HepG2 (cell line): ENCODE measurements around the gene DTYMK. TPM values are rescaled to one million over a fixed set of nuclear protein-coding genes. Genes with fewer than 3 reads are reported as not detected.

Experiments
- RCOR2 ChIP-seq: IDR thresholded peaks from 2 replicates; pipeline ENCODE4 v1.6.1; 2016; ENCODE audit warnings: missing biosample characterization, missing genetic modification reagents
- SETDB1 ChIP-seq: sonication (generic); formaldehyde crosslinking; IDR thresholded peaks from 2 replicates; pipeline ENCODE4 v1.5.1; 2020; ENCODE audit warnings: missing genetic modification reagents, mild to moderate bottlenecking, borderline replicate concordance
- SKI ChIP-seq: fragments of 450-650 bp; IDR thresholded peaks from one replicate; pipeline ENCODE4 v1.6.1; 2018; ENCODE audit warnings: mild to moderate bottlenecking; ENCODE audit not compliant: partially characterized antibody
- ZKSCAN5 ChIP-seq: sonication (generic); formaldehyde crosslinking; IDR thresholded peaks from 2 replicates; pipeline ENCODE4 v1.5.1; 2020; ENCODE audit warnings: mild to moderate bottlenecking, missing genetic modification reagents
- ZNF230 ChIP-seq: sonication (generic); formaldehyde crosslinking; IDR thresholded peaks from 2 replicates; pipeline ENCODE4 v1.4.0; 2020; ENCODE audit warnings: mild to moderate bottlenecking, missing genetic modification reagents
- ZNF484 ChIP-seq: sonication (generic); formaldehyde crosslinking; IDR thresholded peaks from 2 replicates; pipeline ENCODE4 v1.5.1; 2020; ENCODE audit warnings: mild to moderate bottlenecking, low read depth, missing genetic modification reagents, borderline replicate concordance
- ZNF569 ChIP-seq: sonication (generic); formaldehyde crosslinking; IDR thresholded peaks from 2 replicates; pipeline ENCODE4 v1.5.0; 2020; ENCODE audit warnings: mild to moderate bottlenecking, missing genetic modification reagents, moderate library complexity, borderline replicate concordance
- ZNF772 ChIP-seq: sonication (generic); formaldehyde crosslinking; IDR thresholded peaks from 2 replicates; pipeline ENCODE4 v1.5.0; 2020; ENCODE audit warnings: mild to moderate bottlenecking, missing genetic modification reagents
- ZSCAN12 ChIP-seq: sonication (generic); formaldehyde crosslinking; IDR thresholded peaks from 2 replicates; pipeline ENCODE4 v1.9.0; 2021; ENCODE audit warnings: mild to moderate bottlenecking, missing genetic modification reagents
- polyA plus RNA-seq, 8 experiments: library from polyadenylated mRNA; depleted of rRNA in 3 of 8; stranded (reverse) in 7 of 8; unstranded in 1 of 8; fragments of >200 nt; fragmentation: Illumina TruSeq in 4 of 8; extraction: Trizol in 4 of 8; gene quantifications; 2 replicates each; pipeline versions ENCODE4 v1.2.1 to v1.2.3, GENCODE V29; 2011 to 2016; ENCODE audit warnings: low read depth in 4 of 8, missing spikeins in 1 of 8, mixed read lengths in 1 of 8; ENCODE audit not compliant: insufficient read depth in 1 of 8
- total RNA-seq, 5 experiments: library from RNA; depleted of rRNA; stranded (reverse); fragments of >200 nt; fragmentation: Illumina TruSeq; extraction: Trizol; gene quantifications; 2 replicates each; pipeline ENCODE4 v1.2.3, GENCODE V29; 2016; ENCODE audit warnings: low read depth in 1 of 5
- TF ChIP-seq, protein P1 (sequence below): sonication (generic); formaldehyde crosslinking; IDR thresholded peaks from 2 replicates; pipeline ENCODE4 v1.5.1; 2020; ENCODE audit warnings: missing genetic modification reagents, mild to moderate bottlenecking, borderline replicate concordance
- TF ChIP-seq, protein P2 (sequence below): sonication (generic); formaldehyde crosslinking; IDR thresholded peaks from 2 replicates; pipeline ENCODE4 v1.4.0; 2020; ENCODE audit warnings: missing genetic modification reagents
- TF ChIP-seq, protein P3 (sequence below): sonication (generic); formaldehyde crosslinking; IDR thresholded peaks from 2 replicates; pipeline ENCODE4 v1.4.0; 2020; ENCODE audit warnings: mild to moderate bottlenecking, missing genetic modification reagents, borderline replicate concordance
- TF ChIP-seq, protein P4 (sequence below), 2 experiments: IDR thresholded peaks; 2 replicates each; pipeline ENCODE4 v1.6.1; 2011 to 2012; ENCODE audit warnings: low read length in 2 of 2, borderline replicate concordance in 1 of 2, low read depth in 1 of 2, mild to moderate bottlenecking in 1 of 2, moderate library complexity in 1 of 2
- TF ChIP-seq, protein P5 (sequence below): sonication (generic); formaldehyde crosslinking; IDR thresholded peaks from 2 replicates; pipeline ENCODE4 v1.4.0; 2020; ENCODE audit warnings: missing genetic modification reagents

DTYMK gene
- total and polyA plus RNA-seq, 2 of the 13 experiments (the other 11 are each of a cell fraction or from before 2014, with no cell fraction given) = 57.5 to 134 TPM

DNA sequence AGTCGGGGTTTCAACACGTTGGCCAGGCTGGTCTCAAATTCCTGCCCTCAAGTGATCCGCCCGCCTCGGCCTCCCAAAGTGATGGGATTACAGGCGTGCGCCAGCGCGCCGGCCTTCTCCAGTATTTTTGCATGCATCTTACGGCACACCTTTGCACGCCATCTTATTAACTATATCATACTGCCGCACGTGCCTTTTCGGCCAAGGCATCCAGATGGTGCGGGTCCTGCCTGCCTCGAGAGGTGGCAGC, 14.5 kb upstream of the DTYMK start (continued):
- TF ChIP-seq, protein P1, sequence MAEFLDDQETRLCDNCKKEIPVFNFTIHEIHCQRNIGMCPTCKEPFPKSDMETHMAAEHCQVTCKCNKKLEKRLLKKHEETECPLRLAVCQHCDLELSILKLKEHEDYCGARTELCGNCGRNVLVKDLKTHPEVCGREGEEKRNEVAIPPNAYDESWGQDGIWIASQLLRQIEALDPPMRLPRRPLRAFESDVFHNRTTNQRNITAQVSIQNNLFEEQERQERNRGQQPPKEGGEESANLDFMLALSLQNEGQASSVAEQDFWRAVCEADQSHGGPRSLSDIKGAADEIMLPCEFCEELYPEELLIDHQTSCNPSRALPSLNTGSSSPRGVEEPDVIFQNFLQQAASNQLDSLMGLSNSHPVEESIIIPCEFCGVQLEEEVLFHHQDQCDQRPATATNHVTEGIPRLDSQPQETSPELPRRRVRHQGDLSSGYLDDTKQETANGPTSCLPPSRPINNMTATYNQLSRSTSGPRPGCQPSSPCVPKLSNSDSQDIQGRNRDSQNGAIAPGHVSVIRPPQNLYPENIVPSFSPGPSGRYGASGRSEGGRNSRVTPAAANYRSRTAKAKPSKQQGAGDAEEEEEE (CRISPR knock-in tag) = no peak; the same call in 1 of the 2 replicates
- TF ChIP-seq ZNF569 (CRISPR knock-in tag) (no peak), SKI (peak; percentile 22), SETDB1 (no peak), ZNF484 (CRISPR knock-in tag) (no peak), ZKSCAN5 (CRISPR knock-in tag) (no peak), ZSCAN12 (CRISPR knock-in tag) (no peak), ZNF230 (CRISPR knock-in tag) (peak; percentile 93; the same call in 1 of the 2 replicates), ZNF772 (no peak), RCOR2 (CRISPR knock-in tag) (0 out of 2 replicates have a peak, but pooled peaks have one; percentile 31)
- TF ChIP-seq, protein P2, sequence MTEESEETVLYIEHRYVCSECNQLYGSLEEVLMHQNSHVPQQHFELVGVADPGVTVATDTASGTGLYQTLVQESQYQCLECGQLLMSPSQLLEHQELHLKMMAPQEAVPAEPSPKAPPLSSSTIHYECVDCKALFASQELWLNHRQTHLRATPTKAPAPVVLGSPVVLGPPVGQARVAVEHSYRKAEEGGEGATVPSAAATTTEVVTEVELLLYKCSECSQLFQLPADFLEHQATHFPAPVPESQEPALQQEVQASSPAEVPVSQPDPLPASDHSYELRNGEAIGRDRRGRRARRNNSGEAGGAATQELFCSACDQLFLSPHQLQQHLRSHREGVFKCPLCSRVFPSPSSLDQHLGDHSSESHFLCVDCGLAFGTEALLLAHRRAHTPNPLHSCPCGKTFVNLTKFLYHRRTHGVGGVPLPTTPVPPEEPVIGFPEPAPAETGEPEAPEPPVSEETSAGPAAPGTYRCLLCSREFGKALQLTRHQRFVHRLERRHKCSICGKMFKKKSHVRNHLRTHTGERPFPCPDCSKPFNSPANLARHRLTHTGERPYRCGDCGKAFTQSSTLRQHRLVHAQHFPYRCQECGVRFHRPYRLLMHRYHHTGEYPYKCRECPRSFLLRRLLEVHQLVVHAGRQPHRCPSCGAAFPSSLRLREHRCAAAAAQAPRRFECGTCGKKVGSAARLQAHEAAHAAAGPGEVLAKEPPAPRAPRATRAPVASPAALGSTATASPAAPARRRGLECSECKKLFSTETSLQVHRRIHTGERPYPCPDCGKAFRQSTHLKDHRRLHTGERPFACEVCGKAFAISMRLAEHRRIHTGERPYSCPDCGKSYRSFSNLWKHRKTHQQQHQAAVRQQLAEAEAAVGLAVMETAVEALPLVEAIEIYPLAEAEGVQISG (CRISPR knock-in tag) = no peak
- TF ChIP-seq, protein P3, sequence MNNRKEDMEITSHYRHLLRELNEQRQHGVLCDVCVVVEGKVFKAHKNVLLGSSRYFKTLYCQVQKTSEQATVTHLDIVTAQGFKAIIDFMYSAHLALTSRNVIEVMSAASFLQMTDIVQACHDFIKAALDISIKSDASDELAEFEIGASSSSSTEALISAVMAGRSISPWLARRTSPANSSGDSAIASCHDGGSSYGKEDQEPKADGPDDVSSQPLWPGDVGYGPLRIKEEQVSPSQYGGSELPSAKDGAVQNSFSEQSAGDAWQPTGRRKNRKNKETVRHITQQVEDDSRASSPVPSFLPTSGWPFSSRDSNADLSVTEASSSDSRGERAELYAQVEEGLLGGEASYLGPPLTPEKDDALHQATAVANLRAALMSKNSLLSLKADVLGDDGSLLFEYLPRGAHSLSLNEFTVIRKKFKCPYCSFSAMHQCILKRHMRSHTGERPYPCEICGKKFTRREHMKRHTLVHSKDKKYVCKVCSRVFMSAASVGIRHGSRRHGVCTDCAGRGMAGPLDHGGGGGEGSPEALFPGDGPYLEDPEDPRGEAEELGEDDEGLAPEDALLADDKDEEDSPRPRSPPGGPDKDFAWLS (CRISPR knock-in tag) = no peak; the same call in 1 of the 2 replicates
- TF ChIP-seq, protein P4, sequence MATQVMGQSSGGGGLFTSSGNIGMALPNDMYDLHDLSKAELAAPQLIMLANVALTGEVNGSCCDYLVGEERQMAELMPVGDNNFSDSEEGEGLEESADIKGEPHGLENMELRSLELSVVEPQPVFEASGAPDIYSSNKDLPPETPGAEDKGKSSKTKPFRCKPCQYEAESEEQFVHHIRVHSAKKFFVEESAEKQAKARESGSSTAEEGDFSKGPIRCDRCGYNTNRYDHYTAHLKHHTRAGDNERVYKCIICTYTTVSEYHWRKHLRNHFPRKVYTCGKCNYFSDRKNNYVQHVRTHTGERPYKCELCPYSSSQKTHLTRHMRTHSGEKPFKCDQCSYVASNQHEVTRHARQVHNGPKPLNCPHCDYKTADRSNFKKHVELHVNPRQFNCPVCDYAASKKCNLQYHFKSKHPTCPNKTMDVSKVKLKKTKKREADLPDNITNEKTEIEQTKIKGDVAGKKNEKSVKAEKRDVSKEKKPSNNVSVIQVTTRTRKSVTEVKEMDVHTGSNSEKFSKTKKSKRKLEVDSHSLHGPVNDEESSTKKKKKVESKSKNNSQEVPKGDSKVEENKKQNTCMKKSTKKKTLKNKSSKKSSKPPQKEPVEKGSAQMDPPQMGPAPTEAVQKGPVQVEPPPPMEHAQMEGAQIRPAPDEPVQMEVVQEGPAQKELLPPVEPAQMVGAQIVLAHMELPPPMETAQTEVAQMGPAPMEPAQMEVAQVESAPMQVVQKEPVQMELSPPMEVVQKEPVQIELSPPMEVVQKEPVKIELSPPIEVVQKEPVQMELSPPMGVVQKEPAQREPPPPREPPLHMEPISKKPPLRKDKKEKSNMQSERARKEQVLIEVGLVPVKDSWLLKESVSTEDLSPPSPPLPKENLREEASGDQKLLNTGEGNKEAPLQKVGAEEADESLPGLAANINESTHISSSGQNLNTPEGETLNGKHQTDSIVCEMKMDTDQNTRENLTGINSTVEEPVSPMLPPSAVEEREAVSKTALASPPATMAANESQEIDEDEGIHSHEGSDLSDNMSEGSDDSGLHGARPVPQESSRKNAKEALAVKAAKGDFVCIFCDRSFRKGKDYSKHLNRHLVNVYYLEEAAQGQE (IDR thresholded peaks at IDR 0.05; ENCODE audit: borderline replicate concordance in 1 of 2, low read depth in 1 of 2, low read length in 2 of 2) = no peak
- TF ChIP-seq, protein P5, sequence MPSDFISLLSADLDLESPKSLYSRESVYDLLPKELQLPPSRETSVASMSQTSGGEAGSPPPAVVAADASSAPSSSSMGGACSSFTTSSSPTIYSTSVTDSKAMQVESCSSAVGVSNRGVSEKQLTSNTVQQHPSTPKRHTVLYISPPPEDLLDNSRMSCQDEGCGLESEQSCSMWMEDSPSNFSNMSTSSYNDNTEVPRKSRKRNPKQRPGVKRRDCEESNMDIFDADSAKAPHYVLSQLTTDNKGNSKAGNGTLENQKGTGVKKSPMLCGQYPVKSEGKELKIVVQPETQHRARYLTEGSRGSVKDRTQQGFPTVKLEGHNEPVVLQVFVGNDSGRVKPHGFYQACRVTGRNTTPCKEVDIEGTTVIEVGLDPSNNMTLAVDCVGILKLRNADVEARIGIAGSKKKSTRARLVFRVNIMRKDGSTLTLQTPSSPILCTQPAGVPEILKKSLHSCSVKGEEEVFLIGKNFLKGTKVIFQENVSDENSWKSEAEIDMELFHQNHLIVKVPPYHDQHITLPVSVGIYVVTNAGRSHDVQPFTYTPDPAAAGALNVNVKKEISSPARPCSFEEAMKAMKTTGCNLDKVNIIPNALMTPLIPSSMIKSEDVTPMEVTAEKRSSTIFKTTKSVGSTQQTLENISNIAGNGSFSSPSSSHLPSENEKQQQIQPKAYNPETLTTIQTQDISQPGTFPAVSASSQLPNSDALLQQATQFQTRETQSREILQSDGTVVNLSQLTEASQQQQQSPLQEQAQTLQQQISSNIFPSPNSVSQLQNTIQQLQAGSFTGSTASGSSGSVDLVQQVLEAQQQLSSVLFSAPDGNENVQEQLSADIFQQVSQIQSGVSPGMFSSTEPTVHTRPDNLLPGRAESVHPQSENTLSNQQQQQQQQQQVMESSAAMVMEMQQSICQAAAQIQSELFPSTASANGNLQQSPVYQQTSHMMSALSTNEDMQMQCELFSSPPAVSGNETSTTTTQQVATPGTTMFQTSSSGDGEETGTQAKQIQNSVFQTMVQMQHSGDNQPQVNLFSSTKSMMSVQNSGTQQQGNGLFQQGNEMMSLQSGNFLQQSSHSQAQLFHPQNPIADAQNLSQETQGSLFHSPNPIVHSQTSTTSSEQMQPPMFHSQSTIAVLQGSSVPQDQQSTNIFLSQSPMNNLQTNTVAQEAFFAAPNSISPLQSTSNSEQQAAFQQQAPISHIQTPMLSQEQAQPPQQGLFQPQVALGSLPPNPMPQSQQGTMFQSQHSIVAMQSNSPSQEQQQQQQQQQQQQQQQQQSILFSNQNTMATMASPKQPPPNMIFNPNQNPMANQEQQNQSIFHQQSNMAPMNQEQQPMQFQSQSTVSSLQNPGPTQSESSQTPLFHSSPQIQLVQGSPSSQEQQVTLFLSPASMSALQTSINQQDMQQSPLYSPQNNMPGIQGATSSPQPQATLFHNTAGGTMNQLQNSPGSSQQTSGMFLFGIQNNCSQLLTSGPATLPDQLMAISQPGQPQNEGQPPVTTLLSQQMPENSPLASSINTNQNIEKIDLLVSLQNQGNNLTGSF (CRISPR knock-in tag) = no peak
